Measurements from ENCODE around the gene TMEM130.

Gene TMEM130

GRCh38 chr7:98808751-98809460 lies 60.9 kb downstream of the TMEM130 start:
- DNase-seq (ENCODE audit: low read depth in 2 of 2): no peak

- no peak for DNase-seq (ENCODE audit: low read depth in 2 of 2)
Observed at GRCh38 chr7:98807068-98808048, 62.5 kb downstream of the TMEM130 start.

- DNase-seq (ENCODE audit: low read depth in 2 of 2): no peak
Observed at GRCh38 chr7:98805956-98806838, 63.6 kb downstream of the TMEM130 start.

- DNase-seq (ENCODE audit: low read depth in 2 of 2): no peak
Observed at GRCh38 chr7:98802781-98803110, 67.1 kb downstream of the TMEM130 start.

GRCh38 chr7:98802088-98802780 lies 67.6 kb downstream of the TMEM130 start:
- peak in 1 of 2 donors; percentile 12 for DNase-seq (ENCODE audit: low read depth in 2 of 2)

- no peak for DNase-seq (ENCODE audit: low read depth in 2 of 2)
Observed at GRCh38 chr7:98800996-98801395, 68.8 kb downstream of the TMEM130 start.

- DNase-seq (ENCODE audit: low read depth in 2 of 2): no peak
Observed at GRCh38 chr7:98797150-98797549, 72.7 kb downstream of the TMEM130 start.

Measured in activated CD4-positive, alpha-beta T cell treated with anti-CD3 and anti-CD28 coated beads for 24 hours (primary cell).